ENCODE measurements around the gene LCE3D. TPM values are rescaled to one million over a fixed set of nuclear protein-coding genes. Genes with fewer than 3 reads are reported as not detected.

The LCE3D gene
- total RNA-seq, 2 experiments from 2014 or later = not detected

Other genes starting within 250 kb of the LCE3D start
- not detected for gene FLG2, start 220.5 kb downstream of the LCE3D start, total RNA-seq
- not detected for gene CRNN, start 166.3 kb downstream of the LCE3D start, total RNA-seq
- not detected for gene LCE5A, start 69.7 kb downstream of the LCE3D start, total RNA-seq
- not detected for gene CRCT1, start 66.0 kb downstream of the LCE3D start, total RNA-seq
- gene LCE3E, start 13.7 kb downstream of the LCE3D start, total RNA-seq = not detected
- gene LCE3C, start 19.7 kb upstream of the LCE3D start, total RNA-seq = not detected
- not detected for gene LCE3B, start 33.3 kb upstream of the LCE3D start, total RNA-seq
- not detected for gene LCE3A, start 42.6 kb upstream of the LCE3D start, total RNA-seq
- not detected for gene LCE2D, start 82.9 kb upstream of the LCE3D start, total RNA-seq
- gene LCE2C, start 94.8 kb upstream of the LCE3D start, total RNA-seq = not detected
- gene LCE2B, start 105.6 kb upstream of the LCE3D start, total RNA-seq = not detected
- gene LCE2A, start 117.8 kb upstream of the LCE3D start, total RNA-seq = not detected
- gene LCE4A, start 127.6 kb upstream of the LCE3D start, total RNA-seq = not detected
- not detected for gene KPRP, start 177.5 kb upstream of the LCE3D start, total RNA-seq
- gene LCE1F, start 194.6 kb upstream of the LCE3D start, total RNA-seq = not detected
- gene LCE1E, start 205.7 kb upstream of the LCE3D start, total RNA-seq = not detected
- not detected for gene LCE1D, start 216.2 kb upstream of the LCE3D start, total RNA-seq
- not detected for gene LCE1C, start 226.1 kb upstream of the LCE3D start, total RNA-seq
- gene LCE1B, start 231.5 kb upstream of the LCE3D start, total RNA-seq = not detected
- gene LCE1A, start 247.0 kb upstream of the LCE3D start, total RNA-seq = not detected